Measurements from ENCODE around the gene PPP2R2D. TPM values are rescaled to one million over a fixed set of nuclear protein-coding genes. Genes with fewer than 3 reads are reported as not detected.

Gene PPP2R2D
- total RNA-seq, 4 donors from 2014 or later: 38.2 to 49.7 (median 41.0) TPM

- peaks cover 0 to 13% (median 0%) of the 10 kb centered on the region in 4 donors for H3K27me3 ChIP-seq
- H3K4me1 ChIP-seq: peaks cover 0 to 3% (median 0%) of the 10 kb centered on the region in 4 donors
- peaks cover 0 to 7% (median 0%) of the 10 kb centered on the region in 4 donors for H3K9me3 ChIP-seq
- H3K27ac ChIP-seq (replicated peaks in 1 of 4): no peak overlapping the region
- intact Hi-C loops (cut with DNase I): no loop called here
- no peak for DNase-seq (ENCODE audit: extremely low spot score)
- H3K36me3 ChIP-seq: no peaks in the 10 kb centered on the region
- no peak overlapping the region for H3K4me3 ChIP-seq
- WGBS: 79% methylated on average over 5 of the region's 10 CpGs
- TF ChIP-seq POLR2A (IDR thresholded peaks at IDR 0.05; ENCODE audit: low read depth) (no peak), EP300 (IDR thresholded peaks at IDR 0.05) (no peak), CTCF (IDR thresholded peaks at IDR 0.05) (no peak), POLR2AphosphoS5 (IDR thresholded peaks at IDR 0.05) (no peak)
Measured at GRCh38 chr10:132004052-132004451, 103.2 kb downstream of the PPP2R2D start.

GRCh38 chr10:132005147-132005546 is 104.3 kb downstream of the PPP2R2D start:
- DNase-seq (ENCODE audit: extremely low spot score): no peak
- WGBS: 100% methylated on average over 6 of the region's 6 CpGs
- intact Hi-C loops (cut with DNase I): no loop called here
- Histone ChIP-seq H3K4me3 (no peak overlapping the region), H3K27me3 (peaks cover 0 to 13% (median 0%) of the 10 kb centered on the region in 4 donors), H3K36me3 (no peaks in the 10 kb centered on the region), H3K27ac (replicated peaks in 1 of 4) (no peak overlapping the region), H3K9me3 (peaks cover 0 to 7% (median 0%) of the 10 kb centered on the region in 4 donors), H3K4me1 (no peaks in the 10 kb centered on the region)
- TF ChIP-seq POLR2A (IDR thresholded peaks at IDR 0.05; ENCODE audit: low read depth): no peak
- no peak for TF ChIP-seq POLR2AphosphoS5 (IDR thresholded peaks at IDR 0.05)
- no peak for TF ChIP-seq CTCF (IDR thresholded peaks at IDR 0.05)
- TF ChIP-seq EP300 (IDR thresholded peaks at IDR 0.05): no peak

GRCh38 chr10:132006966-132007365 is 106.2 kb downstream of the PPP2R2D start:
- no peak overlapping the region for H3K4me3 ChIP-seq
- no peak for DNase-seq (ENCODE audit: extremely low spot score)
- intact Hi-C loops (cut with DNase I): no loop called here
- H3K27me3 ChIP-seq: peaks cover 0 to 13% (median 0%) of the 10 kb centered on the region in 4 donors
- H3K27ac ChIP-seq (replicated peaks in 1 of 4): no peak overlapping the region
- H3K36me3 ChIP-seq: no peaks in the 10 kb centered on the region
- H3K4me1 ChIP-seq: no peaks in the 10 kb centered on the region
- TF ChIP-seq EP300 (IDR thresholded peaks at IDR 0.05) (no peak), POLR2AphosphoS5 (IDR thresholded peaks at IDR 0.05) (no peak), CTCF (IDR thresholded peaks at IDR 0.05) (no peak), POLR2A (IDR thresholded peaks at IDR 0.05; ENCODE audit: low read depth) (no peak)
- 92% methylated on average over 4 of the region's 4 CpGs for WGBS
- H3K9me3 ChIP-seq: peaks cover 0 to 7% (median 0%) of the 10 kb centered on the region in 4 donors

GRCh38 chr10:132007681-132008080 is 106.9 kb downstream of the PPP2R2D start:
- no peak overlapping the region for H3K4me3 ChIP-seq
- intact Hi-C loops (cut with DNase I): no loop called here
- H3K36me3 ChIP-seq: no peaks in the 10 kb centered on the region
- no peak overlapping the region for H3K27ac ChIP-seq (replicated peaks in 1 of 4)
- H3K27me3 ChIP-seq: peaks cover 0 to 13% (median 0%) of the 10 kb centered on the region in 4 donors
- peaks cover 0 to 7% (median 0%) of the 10 kb centered on the region in 4 donors for H3K9me3 ChIP-seq
- no peak for DNase-seq (ENCODE audit: extremely low spot score)
- no peaks in the 10 kb centered on the region for H3K4me1 ChIP-seq
- 94% methylated on average over 10 of the region's 10 CpGs for WGBS
- TF ChIP-seq POLR2AphosphoS5 (IDR thresholded peaks at IDR 0.05) (no peak), CTCF (IDR thresholded peaks at IDR 0.05) (no peak), POLR2A (IDR thresholded peaks at IDR 0.05; ENCODE audit: low read depth) (no peak), EP300 (IDR thresholded peaks at IDR 0.05) (no peak)

Other genes with a start within 250 kb of the PPP2R2D start
- 10 to 100 TPM; 51.4 to 68.9 (median 62.6) TPM for gene BNIP3, start 80.9 kb downstream of the PPP2R2D start, total RNA-seq
- 1 to 10 TPM in 2 of 4 donors, under 1 TPM in 2; 0.66 to 1.6 (median 0.97) TPM for gene JAKMIP3, start 164.9 kb downstream of the PPP2R2D start, total RNA-seq